A549 (cell line): Measurements from ENCODE around the gene PTGR3. TPM values are rescaled to one million over a fixed set of nuclear protein-coding genes. Genes with fewer than 3 reads are reported as not detected.

Experiments
- ATAC-seq, 2 experiments: fragments of 200-7000 bp in 1 of 2; fragments of >200 bp in 1 of 2; cut with Nextera tagmentation in 1 of 2; cut with Tn5 transposase in 1 of 2; 3 replicates each; pipeline versions ENCODE4 v1.8.0 to v1.9.1; 2018 to 2020; ENCODE audit warnings: mild to moderate bottlenecking in 1 of 2, moderate library complexity in 1 of 2
- CTCF ChIA-PET: fragments of 300-600 bp; sonication (Branson Sonifier 250); formaldehyde crosslinking; extraction: SDS; loops from one replicate; lab custom pipeline; 2021; ENCODE audit warnings: antibody characterized with exemption, inconsistent platforms; lab: Yijun Ruan, JAX
- POLR2A ChIA-PET: fragments of 350-600 bp; formaldehyde crosslinking; extraction: SDS; loops from one replicate; lab custom pipeline; 2021; ENCODE audit warnings: antibody characterized with exemption, inconsistent platforms; lab: Yijun Ruan, JAX
- DNase-seq, 2 experiments: peaks; one replicate each; pipeline versions ENCODE4 v3.0.0 to v3.0.0-alpha.2; 2011 to 2016; ENCODE audit warnings: low read depth in 1 of 2, low spot score in 1 of 2
- FAIRE-seq: peaks from 2 replicates; lab custom pipeline; 2011; peaks lifted over from hg19 to GRCh38; lab: Jason Lieb, UNC
- H3K27ac ChIP-seq, 2 experiments: fragments of >200 bp; sonication (Bioruptor Twin); formaldehyde crosslinking; 3 replicates each; pipeline ENCODE4 v1.5.1; 2016 to 2017
- H3K4me1 ChIP-seq: fragments of >200 bp; sonication (Bioruptor Twin); formaldehyde crosslinking; 3 replicates; pipeline ENCODE4 v1.6.1; 2016
- H3K4me2 ChIP-seq: fragments of >200 bp; sonication (Bioruptor Twin); formaldehyde crosslinking; 3 replicates; pipeline ENCODE4 v1.6.1; 2016
- H3K4me3 ChIP-seq: fragments of >200 bp; sonication (Bioruptor Twin); formaldehyde crosslinking; 3 replicates; pipeline ENCODE4 v1.5.1; 2016
- H3K9me3 ChIP-seq: fragments of >200 bp; sonication (Bioruptor Twin); formaldehyde crosslinking; 3 replicates; pipeline ENCODE4 v1.6.1; 2016
- BHLHE40 ChIP-seq: IDR thresholded peaks from 2 replicates; pipeline ENCODE4 v1.6.1; 2012; ENCODE audit warnings: low read depth, low read length, inconsistent platforms
- CHD4 ChIP-seq: fragments of 200-600 bp; sonication (generic); IDR thresholded peaks from 2 replicates; pipeline ENCODE4 v1.6.1; 2016; ENCODE audit warnings: antibody characterized with exemption, mild to moderate bottlenecking, borderline replicate concordance
- EP300 ChIP-seq, 2 experiments: fragments of >200 bp; sonication (Bioruptor Twin); formaldehyde crosslinking; IDR thresholded peaks; 2 replicates in 1 of 2; 3 replicates in 1 of 2; pipeline ENCODE4 v1.6.1; 2016 to 2017
- ESRRA ChIP-seq: fragments of 150-350 bp; IDR thresholded peaks from 2 replicates; pipeline ENCODE4 v1.6.1; 2014; ENCODE audit warnings: mild to moderate bottlenecking, low read length, borderline replicate concordance
- FOXS1 ChIP-seq: fragments of 250-450 bp; sonication (Bioruptor Pico); IDR thresholded peaks from 2 replicates; pipeline ENCODE4 v1.5.0; 2020; ENCODE audit warnings: mild to moderate bottlenecking, moderate library complexity
- GATA3 ChIP-seq: IDR thresholded peaks from 2 replicates; pipeline ENCODE4 v1.6.1; 2012; ENCODE audit warnings: borderline replicate concordance
- HEYL ChIP-seq: fragments of 250-450 bp; sonication (Bioruptor Pico); IDR thresholded peaks from 2 replicates; pipeline ENCODE4 v1.8.0; 2021; ENCODE audit warnings: mild to moderate bottlenecking, moderate library complexity
- HOXA7 ChIP-seq: fragments of 250-450 bp; sonication (Bioruptor Pico); IDR thresholded peaks from 2 replicates; pipeline ENCODE4 v1.5.0; 2020; ENCODE audit warnings: mild to moderate bottlenecking, moderate library complexity
- JUNB ChIP-seq: fragments of >200 bp; sonication (Bioruptor Twin); formaldehyde crosslinking; IDR thresholded peaks from 2 replicates; pipeline ENCODE4 v1.6.1; 2016
- PHF8 ChIP-seq: fragments of 200-600 bp; sonication (generic); IDR thresholded peaks from 2 replicates; pipeline ENCODE4 v1.6.1; 2016; ENCODE audit warnings: low read depth, mild to moderate bottlenecking, antibody characterized with exemption, moderate library complexity, borderline replicate concordance
- RARB ChIP-seq: fragments of 250-450 bp; sonication (Bioruptor Pico); IDR thresholded peaks from 2 replicates; pipeline ENCODE4 v1.8.0; 2021; ENCODE audit warnings: mild to moderate bottlenecking, moderate library complexity
- RNF2 ChIP-seq: fragments of 200-600 bp; sonication (generic); IDR thresholded peaks from 2 replicates; pipeline ENCODE4 v1.6.1; 2016; ENCODE audit warnings: low read depth, mild to moderate bottlenecking, antibody characterized with exemption, moderate library complexity, borderline replicate concordance
- TP53 ChIP-seq: fragments of 250-450 bp; sonication (Bioruptor Pico); IDR thresholded peaks from 2 replicates; pipeline ENCODE4 v1.5.0; 2021; ENCODE audit warnings: mild to moderate bottlenecking, moderate library complexity
- ZFP36 ChIP-seq: fragments of 450-650 bp; IDR thresholded peaks from 2 replicates; pipeline ENCODE4 v1.6.1; 2014; ENCODE audit warnings: borderline replicate concordance; ENCODE audit not compliant: partially characterized antibody
- WGBS: methylation state at CpG from one replicate; pipeline ENCODE4 v1.1.6; 2017; ENCODE audit errors: missing lambda C conversion rate; 5-methylcytosine and 5-hydroxymethylcytosine counted together
- polyA plus RNA-seq, 4 experiments: library from polyadenylated mRNA; depleted of rRNA in 3 of 4; stranded (reverse); fragments of >200 nt; fragmentation: RNase III in 1 of 4; extraction: RNeasy Plus Mini Kit Qiagen cat#74134 plus additional on column Dnase treatment in 1 of 4; gene quantifications; 2 replicates in 3 of 4; 3 replicates in 1 of 4; pipeline ENCODE4 v1.2.3, GENCODE V29; 2011 to 2017
- TF ChIP-seq, protein P1 (sequence below): fragments of >200 bp; sonication (Bioruptor Twin); formaldehyde crosslinking; IDR thresholded peaks from 3 replicates; pipeline ENCODE4 v1.6.1; 2016
- TF ChIP-seq, protein P2 (sequence below): IDR thresholded peaks from 2 replicates; pipeline ENCODE4 v1.6.1; 2012
- TF ChIP-seq, protein P3 (sequence below): fragments of 250-450 bp; sonication (Bioruptor Pico); IDR thresholded peaks from 2 replicates; pipeline ENCODE4 v1.5.0; 2021; ENCODE audit warnings: mild to moderate bottlenecking, moderate library complexity, borderline replicate concordance
- TF ChIP-seq, protein P4 (sequence below): fragments of 200-600 bp; sonication (generic); IDR thresholded peaks from 2 replicates; pipeline ENCODE4 v1.6.1; 2016; ENCODE audit warnings: antibody characterized with exemption, mild to moderate bottlenecking, moderate library complexity
- TF ChIP-seq, protein P5 (sequence below): IDR thresholded peaks from 2 replicates; pipeline ENCODE4 v1.6.1; 2012
- TF ChIP-seq, protein P6 (sequence below): IDR thresholded peaks from 2 replicates; pipeline ENCODE4 v1.6.1; 2012; ENCODE audit warnings: low read depth, borderline replicate concordance

The PTGR3 gene
- polyA plus RNA-seq, 2 of the 4 experiments (the other 2 are of a cell fraction), result 7.2 to 18.5 TPM

DNA sequence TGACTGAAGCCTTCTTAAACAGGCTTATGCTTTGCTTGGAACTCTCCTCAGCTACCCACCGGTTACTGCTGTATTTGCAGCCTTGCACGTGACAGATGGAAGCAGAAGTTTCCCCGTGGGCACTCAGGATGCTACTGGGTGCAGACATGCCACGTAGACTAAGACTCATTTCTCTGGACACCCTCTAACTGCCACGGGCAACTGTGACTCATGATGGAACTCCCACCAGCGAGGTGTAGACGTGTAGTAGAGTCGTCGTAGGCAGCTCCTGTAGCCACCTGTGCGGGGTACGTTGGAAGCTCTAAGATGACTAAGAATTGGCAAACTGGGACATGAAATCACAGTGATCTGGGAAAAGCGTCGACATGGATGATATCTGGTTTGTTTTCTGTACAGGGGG is 29.2 kb upstream of the PTGR3 start:
- TF ChIP-seq RARB (CRISPR knock-in tag) (no peak), ESRRA (no peak), RNF2 (no peak), GATA3 (no peak), TP53 (CRISPR knock-in tag) (no peak), FOXS1 (CRISPR knock-in tag) (no peak)
- TF ChIP-seq, protein P1, sequence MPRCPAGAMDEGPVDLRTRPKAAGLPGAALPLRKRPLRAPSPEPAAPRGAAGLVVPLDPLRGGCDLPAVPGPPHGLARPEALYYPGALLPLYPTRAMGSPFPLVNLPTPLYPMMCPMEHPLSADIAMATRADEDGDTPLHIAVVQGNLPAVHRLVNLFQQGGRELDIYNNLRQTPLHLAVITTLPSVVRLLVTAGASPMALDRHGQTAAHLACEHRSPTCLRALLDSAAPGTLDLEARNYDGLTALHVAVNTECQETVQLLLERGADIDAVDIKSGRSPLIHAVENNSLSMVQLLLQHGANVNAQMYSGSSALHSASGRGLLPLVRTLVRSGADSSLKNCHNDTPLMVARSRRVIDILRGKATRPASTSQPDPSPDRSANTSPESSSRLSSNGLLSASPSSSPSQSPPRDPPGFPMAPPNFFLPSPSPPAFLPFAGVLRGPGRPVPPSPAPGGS, result no peak
- TF ChIP-seq, protein P2, sequence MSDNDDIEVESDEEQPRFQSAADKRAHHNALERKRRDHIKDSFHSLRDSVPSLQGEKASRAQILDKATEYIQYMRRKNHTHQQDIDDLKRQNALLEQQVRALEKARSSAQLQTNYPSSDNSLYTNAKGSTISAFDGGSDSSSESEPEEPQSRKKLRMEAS, result no peak
- TF ChIP-seq, protein P3, sequence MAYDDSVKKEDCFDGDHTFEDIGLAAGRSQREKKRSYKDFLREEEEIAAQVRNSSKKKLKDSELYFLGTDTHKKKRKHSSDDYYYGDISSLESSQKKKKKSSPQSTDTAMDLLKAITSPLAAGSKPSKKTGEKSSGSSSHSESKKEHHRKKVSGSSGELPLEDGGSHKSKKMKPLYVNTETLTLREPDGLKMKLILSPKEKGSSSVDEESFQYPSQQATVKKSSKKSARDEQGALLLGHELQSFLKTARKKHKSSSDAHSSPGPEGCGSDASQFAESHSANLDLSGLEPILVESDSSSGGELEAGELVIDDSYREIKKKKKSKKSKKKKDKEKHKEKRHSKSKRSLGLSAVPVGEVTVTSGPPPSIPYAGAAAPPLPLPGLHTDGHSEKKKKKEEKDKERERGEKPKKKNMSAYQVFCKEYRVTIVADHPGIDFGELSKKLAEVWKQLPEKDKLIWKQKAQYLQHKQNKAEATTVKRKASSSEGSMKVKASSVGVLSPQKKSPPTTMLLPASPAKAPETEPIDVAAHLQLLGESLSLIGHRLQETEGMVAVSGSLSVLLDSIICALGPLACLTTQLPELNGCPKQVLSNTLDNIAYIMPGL (CRISPR knock-in tag), result no peak
- FAIRE-seq, result no peak
- POLR2A ChIA-PET, result no interaction called here
- Histone ChIP-seq H3K4me2 (no peak overlapping the region), H3K9me3 (no peaks in the 10 kb centered on the region), H3K4me3 (no peak overlapping the region), H3K27ac (no peak overlapping the region), H3K4me1 (no peaks in the 10 kb centered on the region)
- CTCF ChIA-PET, result no interaction called here
- ATAC-seq, result no peak
- 92% methylated on average over 13 of the region's 13 CpGs for WGBS
- DNase-seq, result no peak

DNA sequence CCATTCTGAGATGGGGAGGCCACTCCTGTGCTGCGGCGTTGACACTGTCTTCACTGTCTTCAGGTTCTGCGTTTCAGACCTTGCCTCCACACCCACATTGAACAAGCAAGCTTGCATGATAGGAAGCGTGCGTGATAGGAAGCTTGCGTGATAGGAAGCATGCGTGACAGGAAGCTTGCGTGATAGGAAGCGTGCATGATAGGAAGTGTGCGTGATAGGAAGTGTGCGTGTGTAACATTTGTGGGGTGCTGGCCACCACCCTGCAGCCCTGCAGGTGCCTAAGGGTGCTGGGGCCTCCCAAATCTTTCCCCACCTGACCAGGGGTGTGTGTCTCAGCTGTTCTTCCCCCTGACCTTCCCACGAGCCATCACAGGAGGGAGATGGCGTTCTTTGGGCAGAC is 27.0 kb upstream of the PTGR3 start:
- POLR2A ChIA-PET, result no interaction called here
- ATAC-seq, result no peak
- CTCF ChIA-PET, result no interaction called here

More for the DNA sequence above, 27.0 kb upstream of the PTGR3 start:
- DNase-seq (no peak), FAIRE-seq (no peak)
- Histone ChIP-seq H3K4me1 (no peaks in the 10 kb centered on the region), H3K4me3 (no peak overlapping the region), H3K4me2 (no peak overlapping the region), H3K27ac (no peak overlapping the region), H3K9me3 (no peaks in the 10 kb centered on the region)
- WGBS, result 90% methylated on average over 13 of the region's 13 CpGs
- TF ChIP-seq HOXA7 (no peak), HEYL (CRISPR knock-in tag) (no peak), FOXS1 (CRISPR knock-in tag) (no peak), JUNB (no peak), RARB (CRISPR knock-in tag) (no peak), CHD4 (no peak), EP300 (IDR thresholded peaks at IDR 0.05) (no peak), PHF8 (no peak), ZFP36 (no peak), BHLHE40 (no peak)
- TF ChIP-seq, protein P4, sequence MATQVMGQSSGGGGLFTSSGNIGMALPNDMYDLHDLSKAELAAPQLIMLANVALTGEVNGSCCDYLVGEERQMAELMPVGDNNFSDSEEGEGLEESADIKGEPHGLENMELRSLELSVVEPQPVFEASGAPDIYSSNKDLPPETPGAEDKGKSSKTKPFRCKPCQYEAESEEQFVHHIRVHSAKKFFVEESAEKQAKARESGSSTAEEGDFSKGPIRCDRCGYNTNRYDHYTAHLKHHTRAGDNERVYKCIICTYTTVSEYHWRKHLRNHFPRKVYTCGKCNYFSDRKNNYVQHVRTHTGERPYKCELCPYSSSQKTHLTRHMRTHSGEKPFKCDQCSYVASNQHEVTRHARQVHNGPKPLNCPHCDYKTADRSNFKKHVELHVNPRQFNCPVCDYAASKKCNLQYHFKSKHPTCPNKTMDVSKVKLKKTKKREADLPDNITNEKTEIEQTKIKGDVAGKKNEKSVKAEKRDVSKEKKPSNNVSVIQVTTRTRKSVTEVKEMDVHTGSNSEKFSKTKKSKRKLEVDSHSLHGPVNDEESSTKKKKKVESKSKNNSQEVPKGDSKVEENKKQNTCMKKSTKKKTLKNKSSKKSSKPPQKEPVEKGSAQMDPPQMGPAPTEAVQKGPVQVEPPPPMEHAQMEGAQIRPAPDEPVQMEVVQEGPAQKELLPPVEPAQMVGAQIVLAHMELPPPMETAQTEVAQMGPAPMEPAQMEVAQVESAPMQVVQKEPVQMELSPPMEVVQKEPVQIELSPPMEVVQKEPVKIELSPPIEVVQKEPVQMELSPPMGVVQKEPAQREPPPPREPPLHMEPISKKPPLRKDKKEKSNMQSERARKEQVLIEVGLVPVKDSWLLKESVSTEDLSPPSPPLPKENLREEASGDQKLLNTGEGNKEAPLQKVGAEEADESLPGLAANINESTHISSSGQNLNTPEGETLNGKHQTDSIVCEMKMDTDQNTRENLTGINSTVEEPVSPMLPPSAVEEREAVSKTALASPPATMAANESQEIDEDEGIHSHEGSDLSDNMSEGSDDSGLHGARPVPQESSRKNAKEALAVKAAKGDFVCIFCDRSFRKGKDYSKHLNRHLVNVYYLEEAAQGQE, result no peak
- TF ChIP-seq, protein P5, sequence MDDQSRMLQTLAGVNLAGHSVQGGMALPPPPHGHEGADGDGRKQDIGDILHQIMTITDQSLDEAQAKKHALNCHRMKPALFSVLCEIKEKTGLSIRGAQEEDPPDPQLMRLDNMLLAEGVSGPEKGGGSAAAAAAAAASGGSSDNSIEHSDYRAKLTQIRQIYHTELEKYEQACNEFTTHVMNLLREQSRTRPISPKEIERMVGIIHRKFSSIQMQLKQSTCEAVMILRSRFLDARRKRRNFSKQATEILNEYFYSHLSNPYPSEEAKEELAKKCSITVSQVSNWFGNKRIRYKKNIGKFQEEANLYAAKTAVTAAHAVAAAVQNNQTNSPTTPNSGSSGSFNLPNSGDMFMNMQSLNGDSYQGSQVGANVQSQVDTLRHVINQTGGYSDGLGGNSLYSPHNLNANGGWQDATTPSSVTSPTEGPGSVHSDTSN, result no peak
- TF ChIP-seq, protein P6, sequence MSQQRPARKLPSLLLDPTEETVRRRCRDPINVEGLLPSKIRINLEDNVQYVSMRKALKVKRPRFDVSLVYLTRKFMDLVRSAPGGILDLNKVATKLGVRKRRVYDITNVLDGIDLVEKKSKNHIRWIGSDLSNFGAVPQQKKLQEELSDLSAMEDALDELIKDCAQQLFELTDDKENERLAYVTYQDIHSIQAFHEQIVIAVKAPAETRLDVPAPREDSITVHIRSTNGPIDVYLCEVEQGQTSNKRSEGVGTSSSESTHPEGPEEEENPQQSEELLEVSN, result no peak
- TF ChIP-seq, protein P2, result no peak
